ENCODE results near the gene FAM89A. TPM values are rescaled to one million over a fixed set of nuclear protein-coding genes. Genes with fewer than 3 reads are reported as not detected.

Gene FAM89A
- total RNA-seq (2021) = 1.4 and 1.5 TPM in 2 replicates
- long read RNA-seq = 0 reads

- H3K14ac ChIP-seq (ENCODE audit: insufficient read depth, low read length) = no peak within 1 kb of the TSS
- whole genome bisulfite sequencing (ENCODE audit: extremely low coverage, insufficient read length, low lambda C conversion rate) = no CpG with 5 or more reads among the region's 82 CpGs
- no peak within 1 kb of the TSS for H2AFZ ChIP-seq (ENCODE audit: low read length)
- peaks cover 46% of the 10 kb centered on the region; the same call in 1 of the 2 replicates for H3K27me3 ChIP-seq (ENCODE audit: insufficient read depth, low read length)
- Mint-ChIP-seq H3K27ac (no peak within 1 kb of the TSS), H3K4me3 (peak within 1 kb of the TSS; percentile 58 to 82), H3K9me3 (peaks cover 4 to 7% of the 10 kb centered on the region in 2 experiments), H3K4me1 (peaks cover 9 to 10% of the 10 kb centered on the region in 2 experiments), H3K27me3 (ENCODE audit: low read depth) (peaks cover 96% of the 10 kb centered on the region), H3K36me3 (ENCODE audit: insufficient read depth in 1 of 3, low read depth in 3 of 3) (no peaks in the 10 kb centered on the region; a peak in 1 of 7 replicates)
- no peak within 1 kb of the TSS for H3T11ph ChIP-seq (ENCODE audit: low read length)
- no peak within 1 kb of the TSS for H3K27ac ChIP-seq (ENCODE audit: insufficient read length, low read depth, low read length)
- H3K4ac ChIP-seq (ENCODE audit: low read depth, low read length) = no peak within 1 kb of the TSS
- DNase-seq = peak; percentile 57
- no peak within 1 kb of the TSS for H2BK120ac ChIP-seq (ENCODE audit: low read depth, low read length, poor library complexity, severe bottlenecking)
- H3K79me2 ChIP-seq (ENCODE audit: insufficient read depth, low read length) = no peaks in the 10 kb centered on the region
- H4K5ac ChIP-seq (ENCODE audit: insufficient read length, low read depth, low read length) = no peak within 1 kb of the TSS
- no peak within 1 kb of the TSS for H2BK12ac ChIP-seq (ENCODE audit: insufficient read length, low read depth, low read length)
- no peak within 1 kb of the TSS for H3K9ac ChIP-seq (ENCODE audit: extremely low read depth, insufficient read length, low read length)
- no peak within 1 kb of the TSS for H2BK20ac ChIP-seq (ENCODE audit: low read depth, low read length, poor library complexity, severe bottlenecking)
- no peak within 1 kb of the TSS for H3K56ac ChIP-seq (ENCODE audit: insufficient read length, low read depth, low read length)
- no peaks in the 10 kb centered on the region for H3K4me1 ChIP-seq (ENCODE audit: insufficient read depth, low read length)
- peak within 1 kb of the TSS; percentile 52 for H3K4me2 ChIP-seq (ENCODE audit: insufficient read depth, insufficient read length, low read length)
- H4K20me1 ChIP-seq (ENCODE audit: control insufficient read depth, insufficient read depth, insufficient read length) = no peaks in the 10 kb centered on the region
- H2BK15ac ChIP-seq (ENCODE audit: low read depth, low read length) = no peak within 1 kb of the TSS
- H2AK5ac ChIP-seq (ENCODE audit: insufficient read length, low read length) = no peak within 1 kb of the TSS
- H3K79me1 ChIP-seq (ENCODE audit: insufficient read depth, low read depth, low read length, poor library complexity, severe bottlenecking) = no peaks in the 10 kb centered on the region
- H4K91ac ChIP-seq (ENCODE audit: insufficient read length, low read depth, low read length) = no peak within 1 kb of the TSS
- H3K23ac ChIP-seq (ENCODE audit: insufficient read length, low read depth, low read length) = no peak within 1 kb of the TSS
- H3K23me2 ChIP-seq (ENCODE audit: insufficient read length, low read depth, low read length, poor library complexity, severe bottlenecking) = peaks cover 12% of the 10 kb centered on the region
- TF ChIP-seq CTCF (conservative IDR thresholded peaks at IDR 0.05) = no peak
- peaks cover 8% of the 10 kb centered on the region for H3K9me3 ChIP-seq (ENCODE audit: control insufficient read depth, low read depth, low read length)
- H4K8ac ChIP-seq (replicated peaks; ENCODE audit: insufficient read length, low read depth, low read length) = no peak within 1 kb of the TSS
- H2BK5ac ChIP-seq (ENCODE audit: insufficient read length, low read length) = no peak within 1 kb of the TSS
- no peak within 1 kb of the TSS for H3K18ac ChIP-seq (ENCODE audit: insufficient read length, low read depth, low read length)
Measured at GRCh38 chr1:231040019-231040799, at the start of gene FAM89A. Gene FAM89A (minus strand): TSS chr1:231040254. CDS start chr1:231040211, 43 bp downstream.
